Loucy (cell line): Measurements from ENCODE around the gene CCM2.

Experiments used
- EZH2phosphoT487 ChIP-seq: fragments of 200-600 bp; IDR thresholded peaks from 2 replicates; pipeline ENCODE4 v1.6.1; 2018; ENCODE audit warnings: antibody characterized with exemption, mild to moderate bottlenecking, moderate library complexity, borderline replicate concordance
- TF ChIP-seq, protein P1 (sequence below): fragments of 200-600 bp; sonication (generic); conservative IDR thresholded peaks from 2 replicates; pipeline ENCODE4 v1.5.1; 2014; ENCODE audit warnings: mild to moderate bottlenecking, antibody characterized with exemption, low read length

DNA sequence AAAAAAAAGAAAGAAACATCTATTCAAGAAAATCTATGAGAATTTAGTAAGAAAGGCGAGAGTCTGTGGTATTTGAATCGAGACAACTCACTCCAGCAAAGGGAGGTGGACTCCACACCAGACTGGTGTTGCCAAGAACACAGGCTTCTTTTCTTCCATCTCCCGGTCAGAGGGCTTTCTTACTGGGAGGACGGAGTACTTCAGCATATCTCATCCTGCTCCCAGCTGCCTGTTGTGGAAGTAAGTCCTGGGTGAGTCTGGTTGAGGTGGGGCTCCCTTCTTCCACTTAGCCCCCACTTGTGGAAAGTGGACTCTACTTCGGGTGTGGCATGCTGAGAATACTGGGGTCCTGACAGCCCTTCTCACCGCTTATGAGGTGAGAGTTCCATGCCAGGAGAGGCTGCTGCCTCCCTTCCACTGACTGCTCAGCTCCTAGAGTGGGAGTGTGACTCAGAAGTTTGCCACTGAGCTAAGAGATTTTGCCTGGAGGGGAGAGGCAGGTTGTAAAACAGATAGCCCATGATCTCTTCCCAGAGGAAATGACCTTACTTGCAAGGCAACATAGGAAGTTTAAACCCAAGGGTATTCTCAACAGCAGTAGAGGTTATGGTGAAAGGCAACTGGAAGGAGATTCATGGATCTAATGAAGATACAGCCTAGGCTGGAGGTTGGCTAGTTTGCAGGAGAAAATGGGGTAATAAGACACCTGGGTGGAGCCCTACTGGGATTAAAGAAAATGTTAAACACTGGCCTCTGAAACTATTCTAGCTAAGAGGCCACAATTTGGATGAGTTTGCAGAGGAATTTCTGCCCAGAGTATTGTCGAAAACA is 92.3 kb downstream of the CCM2 start:
- TF ChIP-seq, protein P1, sequence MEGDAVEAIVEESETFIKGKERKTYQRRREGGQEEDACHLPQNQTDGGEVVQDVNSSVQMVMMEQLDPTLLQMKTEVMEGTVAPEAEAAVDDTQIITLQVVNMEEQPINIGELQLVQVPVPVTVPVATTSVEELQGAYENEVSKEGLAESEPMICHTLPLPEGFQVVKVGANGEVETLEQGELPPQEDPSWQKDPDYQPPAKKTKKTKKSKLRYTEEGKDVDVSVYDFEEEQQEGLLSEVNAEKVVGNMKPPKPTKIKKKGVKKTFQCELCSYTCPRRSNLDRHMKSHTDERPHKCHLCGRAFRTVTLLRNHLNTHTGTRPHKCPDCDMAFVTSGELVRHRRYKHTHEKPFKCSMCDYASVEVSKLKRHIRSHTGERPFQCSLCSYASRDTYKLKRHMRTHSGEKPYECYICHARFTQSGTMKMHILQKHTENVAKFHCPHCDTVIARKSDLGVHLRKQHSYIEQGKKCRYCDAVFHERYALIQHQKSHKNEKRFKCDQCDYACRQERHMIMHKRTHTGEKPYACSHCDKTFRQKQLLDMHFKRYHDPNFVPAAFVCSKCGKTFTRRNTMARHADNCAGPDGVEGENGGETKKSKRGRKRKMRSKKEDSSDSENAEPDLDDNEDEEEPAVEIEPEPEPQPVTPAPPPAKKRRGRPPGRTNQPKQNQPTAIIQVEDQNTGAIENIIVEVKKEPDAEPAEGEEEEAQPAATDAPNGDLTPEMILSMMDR: no peak
- TF ChIP-seq EZH2phosphoT487: no peak
